VCaP (cell line): ENCODE measurements around the gene XAGE1B.
"Not testable (repeated sequence)": the region's sequence is repeated elsewhere in the genome, so short reads cannot be mapped to it uniquely, and the experiment has no call there.

Experiments
- H3K27ac ChIP-seq: fragments of 450-650 bp; 2 replicates; pipeline ENCODE4 v1.5.1; 2017
- CTCF ChIP-seq: fragments of 450-650 bp; conservative IDR thresholded peaks from 2 replicates; pipeline ENCODE4 v1.5.1; 2017; ENCODE audit warnings: mild to moderate bottlenecking, moderate library complexity

Gene XAGE1B, protein sequence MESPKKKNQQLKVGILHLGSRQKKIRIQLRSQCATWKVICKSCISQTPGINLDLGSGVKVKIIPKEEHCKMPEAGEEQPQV

GRCh38 chrX:52516987-52517325 is at the start of gene XAGE1B:
Gene XAGE1B (minus strand): TSS chrX:52517063. CDS start chrX:52515527, 1,536 bp downstream.
- H3K27ac ChIP-seq, result not testable (repeated sequence)

- TF ChIP-seq CTCF, result no peak
- H3K27ac ChIP-seq, result no peak overlapping the region
Measured at GRCh38 chrX:52563105-52563504, 46.2 kb upstream of the XAGE1B start.

GRCh38 chrX:52558140-52558539 is 41.3 kb upstream of the XAGE1B start:
- no peak overlapping the region for H3K27ac ChIP-seq
- no peak for TF ChIP-seq CTCF

DNA sequence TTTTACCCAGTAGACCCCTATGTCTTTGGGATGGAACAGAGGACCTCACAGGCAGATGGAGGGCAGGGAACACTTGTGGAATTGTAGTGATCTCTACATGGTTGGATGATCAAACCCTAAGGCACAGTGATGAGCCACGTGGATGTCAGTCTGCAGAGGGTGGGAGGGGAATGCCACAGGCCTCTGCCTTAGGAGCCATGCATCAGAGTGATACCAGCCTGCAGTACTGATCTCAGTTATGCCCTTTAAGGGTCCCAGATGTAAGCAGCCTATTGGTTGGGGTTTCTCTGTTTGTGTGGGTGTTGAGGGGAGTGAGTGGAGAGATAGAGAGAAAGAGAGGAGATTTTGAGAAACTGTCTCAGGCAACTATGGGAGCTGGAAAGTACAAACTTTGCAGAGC is 39.9 kb upstream of the XAGE1B start:
- no peak for TF ChIP-seq CTCF
- H3K27ac ChIP-seq, result no peak overlapping the region

GRCh38 chrX:52553995-52554642 is 37.3 kb upstream of the XAGE1B start:
- H3K27ac ChIP-seq, result no peak overlapping the region
- no peak for TF ChIP-seq CTCF

DNA sequence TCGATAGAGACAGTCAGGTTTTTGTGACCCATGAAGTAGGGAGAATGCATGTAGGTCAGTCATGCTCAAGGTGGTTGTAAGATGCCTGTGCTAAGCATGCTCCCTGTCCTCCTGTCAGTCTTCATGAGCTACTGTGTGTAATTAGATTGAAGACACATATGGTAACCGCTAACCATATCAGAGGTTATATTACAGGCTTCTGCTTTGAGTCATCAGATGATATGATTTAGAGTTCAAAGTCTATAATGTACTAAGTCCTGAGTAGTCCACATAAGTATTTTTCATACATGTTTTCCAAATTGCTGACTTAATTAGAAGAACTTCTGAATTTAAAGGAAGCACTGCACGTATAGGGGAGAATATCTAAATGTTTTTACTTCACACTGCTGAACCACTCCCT is 31.9 kb upstream of the XAGE1B start:
- not testable (repeated sequence) for H3K27ac ChIP-seq

GRCh38 chrX:52544147-52544840 is 27.4 kb upstream of the XAGE1B start:
- H3K27ac ChIP-seq, result no peak overlapping the region
- TF ChIP-seq CTCF, result no peak

- TF ChIP-seq CTCF, result no peak
- H3K27ac ChIP-seq, result no peak overlapping the region
Measured at GRCh38 chrX:52542311-52542710, 25.4 kb upstream of the XAGE1B start.

DNA sequence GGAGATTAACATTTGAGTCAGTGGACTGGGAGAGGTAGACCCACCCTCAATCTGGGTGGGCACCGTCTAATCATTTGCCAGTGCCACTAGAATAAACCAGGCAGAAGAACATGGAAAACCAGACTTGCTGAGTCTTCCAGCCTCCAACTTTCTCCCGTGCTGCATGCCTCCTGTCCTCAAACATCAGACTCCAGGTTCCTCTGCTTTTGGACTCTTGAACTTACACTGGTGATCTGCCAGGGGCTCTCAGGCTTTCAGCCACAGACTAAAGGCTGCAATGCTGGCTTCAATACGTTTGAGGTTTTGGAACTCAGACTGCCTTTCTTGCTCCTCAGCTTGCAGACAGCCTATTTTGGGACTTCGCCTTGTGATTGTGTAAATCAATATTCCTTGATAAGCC is 24.2 kb upstream of the XAGE1B start:
- H3K27ac ChIP-seq, result not testable (repeated sequence)

GRCh38 chrX:52516110-52516986 is 515 bp downstream of the XAGE1B start:
- not testable (repeated sequence) for H3K27ac ChIP-seq

DNA sequence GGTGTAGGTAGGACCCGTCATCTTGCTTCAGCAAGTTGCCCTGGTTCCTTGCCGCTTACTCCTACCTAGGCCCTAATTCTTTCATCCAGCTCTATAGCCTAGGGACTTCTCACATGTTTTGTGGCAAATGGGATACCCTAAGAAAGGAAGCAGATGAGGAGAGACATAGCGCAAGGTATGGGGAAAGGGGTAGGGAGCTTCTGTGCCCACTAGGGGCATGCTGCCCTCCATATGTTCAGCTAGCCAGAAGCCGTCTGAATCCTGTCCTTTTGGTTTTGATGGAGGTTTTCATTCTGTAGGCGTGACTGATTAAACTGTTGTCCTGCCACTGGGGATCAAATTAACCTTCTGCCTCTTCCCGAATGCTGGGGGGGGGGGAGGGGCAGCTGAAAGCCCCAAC is 5.7 kb downstream of the XAGE1B start:
- H3K27ac ChIP-seq, result not testable (repeated sequence)
